Measurements from ENCODE around the gene SLC27A5. TPM values are rescaled to one million over a fixed set of nuclear protein-coding genes. Genes with fewer than 3 reads are reported as not detected.

SLC27A5 gene
- total RNA-seq, 1 experiment from 2014 or later = 17.1 TPM

DNA sequence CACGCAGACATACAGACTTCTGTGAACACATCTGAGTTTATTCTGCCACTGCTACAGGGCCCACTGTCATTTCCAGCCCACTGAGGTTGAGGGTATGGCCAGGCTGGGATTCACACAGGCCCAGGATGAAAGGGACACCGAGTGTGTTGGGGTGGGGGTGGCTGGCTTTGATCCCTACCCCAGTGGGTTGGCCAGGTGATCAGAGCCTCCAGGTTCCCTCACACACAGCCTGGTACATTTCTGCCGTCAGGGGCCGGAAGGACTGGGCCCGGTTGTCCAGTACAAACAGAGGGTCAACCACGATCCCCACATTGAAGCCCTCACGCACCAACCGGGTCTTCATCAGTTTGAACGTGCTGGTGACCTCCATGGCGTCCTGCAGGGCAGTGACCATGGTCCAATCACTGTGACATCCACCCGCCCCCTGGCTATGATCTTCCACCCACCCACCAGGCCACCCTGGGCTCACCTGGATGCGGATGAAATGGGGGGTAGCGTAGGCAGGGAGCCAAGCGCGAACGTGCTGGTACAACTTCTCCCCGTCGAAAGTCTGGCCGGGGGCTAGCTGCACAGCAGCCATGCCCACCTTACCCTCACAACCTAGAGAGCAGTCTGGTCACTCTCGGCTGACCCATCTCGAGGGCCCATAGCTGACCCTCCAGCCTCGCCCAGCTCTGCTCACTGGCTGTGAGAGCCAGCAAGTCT is 13.3 kb downstream of the SLC27A5 start:
- Histone ChIP-seq H3K79me2 (ENCODE audit: insufficient read depth, low read length) (no peaks in the 10 kb centered on the region), H3K23ac (ENCODE audit: insufficient read length, low read depth, low read length) (no peak overlapping the region), H4K91ac (ENCODE audit: insufficient read length, low read depth, low read length) (no peak overlapping the region), H4K8ac (replicated peaks; ENCODE audit: insufficient read length, low read depth, low read length) (no peak overlapping the region), H2BK12ac (ENCODE audit: insufficient read length, low read depth, low read length) (no peak overlapping the region), H3K56ac (ENCODE audit: insufficient read length, low read depth, low read length) (no peak overlapping the region), H3K9ac (ENCODE audit: extremely low read depth, insufficient read length, low read length) (peak overlapping the region; percentile 1), H3K27ac (ENCODE audit: insufficient read length, low read depth, low read length) (no peak overlapping the region), H3K4me2 (ENCODE audit: insufficient read depth, insufficient read length, low read length) (peak overlapping the region; percentile 60), H3K27me3 (ENCODE audit: insufficient read depth, low read length) (no peaks in the 10 kb centered on the region), H2BK120ac (ENCODE audit: low read depth, low read length, poor library complexity, severe bottlenecking) (no peak overlapping the region), H2BK5ac (ENCODE audit: insufficient read length, low read length) (no peak overlapping the region), H2BK20ac (ENCODE audit: low read depth, low read length, poor library complexity, severe bottlenecking) (no peak overlapping the region), H3K4me1 (ENCODE audit: insufficient read depth, low read length) (peaks cover 6% of the 10 kb centered on the region; the same call in 1 of the 2 replicates), H4K20me1 (ENCODE audit: control insufficient read depth, insufficient read depth, insufficient read length) (no peaks in the 10 kb centered on the region), H3K9me3 (ENCODE audit: control insufficient read depth, low read depth, low read length) (no peaks in the 10 kb centered on the region), H4K5ac (ENCODE audit: insufficient read length, low read depth, low read length) (no peak overlapping the region), H3T11ph (ENCODE audit: low read length) (no peak overlapping the region), H2AK5ac (ENCODE audit: insufficient read length, low read length) (no peak overlapping the region), H2AFZ (ENCODE audit: low read length) (no peak overlapping the region), H3K14ac (ENCODE audit: insufficient read depth, low read length) (no peak overlapping the region), H3K79me1 (ENCODE audit: insufficient read depth, low read depth, low read length, poor library complexity, severe bottlenecking) (no peaks in the 10 kb centered on the region), H3K18ac (ENCODE audit: insufficient read length, low read depth, low read length) (no peak overlapping the region), H3K23me2 (ENCODE audit: insufficient read length, low read depth, low read length, poor library complexity, severe bottlenecking) (peaks cover 14% of the 10 kb centered on the region), H3K4ac (ENCODE audit: low read depth, low read length) (no peak overlapping the region), H2BK15ac (ENCODE audit: low read depth, low read length) (no peak overlapping the region)
- TF ChIP-seq, protein P1, sequence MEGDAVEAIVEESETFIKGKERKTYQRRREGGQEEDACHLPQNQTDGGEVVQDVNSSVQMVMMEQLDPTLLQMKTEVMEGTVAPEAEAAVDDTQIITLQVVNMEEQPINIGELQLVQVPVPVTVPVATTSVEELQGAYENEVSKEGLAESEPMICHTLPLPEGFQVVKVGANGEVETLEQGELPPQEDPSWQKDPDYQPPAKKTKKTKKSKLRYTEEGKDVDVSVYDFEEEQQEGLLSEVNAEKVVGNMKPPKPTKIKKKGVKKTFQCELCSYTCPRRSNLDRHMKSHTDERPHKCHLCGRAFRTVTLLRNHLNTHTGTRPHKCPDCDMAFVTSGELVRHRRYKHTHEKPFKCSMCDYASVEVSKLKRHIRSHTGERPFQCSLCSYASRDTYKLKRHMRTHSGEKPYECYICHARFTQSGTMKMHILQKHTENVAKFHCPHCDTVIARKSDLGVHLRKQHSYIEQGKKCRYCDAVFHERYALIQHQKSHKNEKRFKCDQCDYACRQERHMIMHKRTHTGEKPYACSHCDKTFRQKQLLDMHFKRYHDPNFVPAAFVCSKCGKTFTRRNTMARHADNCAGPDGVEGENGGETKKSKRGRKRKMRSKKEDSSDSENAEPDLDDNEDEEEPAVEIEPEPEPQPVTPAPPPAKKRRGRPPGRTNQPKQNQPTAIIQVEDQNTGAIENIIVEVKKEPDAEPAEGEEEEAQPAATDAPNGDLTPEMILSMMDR (conservative IDR thresholded peaks at IDR 0.05) = no peak
- peaks cover 9 to 12% of the 10 kb centered on the region in 2 experiments for H3K4me1 Mint-ChIP-seq
- H3K4me3 Mint-ChIP-seq = peak overlapping the region; percentile 86 to 99
- peaks cover 0 to 3% of the 10 kb centered on the region in 2 experiments; a peak in 1 of 5 replicates for H3K9me3 Mint-ChIP-seq
- DNase-seq = no peak
- H3K36me3 Mint-ChIP-seq (ENCODE audit: insufficient read depth in 1 of 3, low read depth in 3 of 3) = no peaks in the 10 kb centered on the region; a peak in 1 of 7 replicates
- WGBS (ENCODE audit: extremely low coverage, insufficient read length, low lambda C conversion rate) = no CpG with 5 or more reads among the region's 22 CpGs
- no peak overlapping the region; a peak in 2 of 7 replicates for H3K27ac Mint-ChIP-seq
- peaks cover 4% of the 10 kb centered on the region for H3K27me3 Mint-ChIP-seq (ENCODE audit: low read depth)
